GM23338 (cell line): Measurements from ENCODE around the gene MAD1L1. TPM values are rescaled to one million over a fixed set of nuclear protein-coding genes. Genes with fewer than 3 reads are reported as not detected.

Experiments used
- ATAC-seq: fragments of 200-7000 bp; cut with Tn5 transposase; 3 replicates; pipeline ENCODE4 v1.9.1; 2020
- DNase-seq: peaks from one replicate; pipeline ENCODE4 v3.0.0-alpha.2; 2015; ENCODE audit warnings: low spot score
- H2AFZ ChIP-seq: fragments of 200-600 bp; sonication (generic); 2 replicates; pipeline ENCODE4 v1.8.0; 2016; ENCODE audit warnings: antibody characterized with exemption, mild to moderate bottlenecking, moderate library complexity
- H3F3A ChIP-seq: fragments of 200-600 bp; sonication (generic); replicated peaks from 2 replicates; pipeline ENCODE4 v1.8.0; 2017; ENCODE audit warnings: antibody characterized with exemption, mixed run types, low read depth
- H3K27ac ChIP-seq: fragments of 200-600 bp; sonication (generic); 2 replicates; pipeline ENCODE4 v1.6.1; 2016; ENCODE audit warnings: low read depth
- H3K27me3 ChIP-seq: fragments of 200-600 bp; sonication (generic); 2 replicates; pipeline ENCODE4 v1.8.0; 2016; ENCODE audit warnings: mild to moderate bottlenecking, mixed run types, moderate library complexity; ENCODE audit not compliant: insufficient read depth
- H3K36me3 ChIP-seq: fragments of 200-600 bp; sonication (generic); 2 replicates; pipeline ENCODE4 v1.8.0; 2016; ENCODE audit warnings: mild to moderate bottlenecking; ENCODE audit not compliant: insufficient read depth
- H3K4me1 ChIP-seq: fragments of 200-600 bp; sonication (generic); 2 replicates; pipeline ENCODE4 v1.8.0; 2016; ENCODE audit warnings: mild to moderate bottlenecking, moderate library complexity; ENCODE audit not compliant: insufficient read depth
- H3K4me2 ChIP-seq: fragments of 200-600 bp; sonication (generic); 2 replicates; pipeline ENCODE4 v1.7.1; 2017; ENCODE audit warnings: mixed run types
- H3K4me3 ChIP-seq: fragments of 200-600 bp; sonication (generic); 2 replicates; pipeline ENCODE4 v1.6.1; 2016; ENCODE audit warnings: mixed run types
- H3K79me2 ChIP-seq: fragments of 200-600 bp; sonication (generic); replicated peaks from 2 replicates; pipeline ENCODE4 v1.8.0; 2017; ENCODE audit warnings: mild to moderate bottlenecking; ENCODE audit not compliant: insufficient read depth
- H3K9me2 ChIP-seq: fragments of 200-600 bp; sonication (generic); 2 replicates; pipeline ENCODE4 v1.8.0; 2017; ENCODE audit not compliant: insufficient read depth
- H4K20me1 ChIP-seq: fragments of 200-600 bp; sonication (generic); replicated peaks from 2 replicates; pipeline ENCODE4 v1.8.0; 2017; ENCODE audit warnings: mild to moderate bottlenecking; ENCODE audit not compliant: insufficient read depth
- H3K27ac Mint-ChIP-seq: 2 replicates; pipeline ENCODE4 v1.8.0; 2020; ENCODE audit warnings: inconsistent platforms, mild to moderate bottlenecking, moderate library complexity, mixed read lengths
- H3K27me3 Mint-ChIP-seq: 3 replicates; pipeline ENCODE4 v1.8.0; 2022; ENCODE audit warnings: low read depth, mild to moderate bottlenecking, moderate library complexity, mixed read lengths, inconsistent platforms; ENCODE audit not compliant: insufficient read depth, poor library complexity
- H3K36me3 Mint-ChIP-seq: 3 replicates; pipeline ENCODE4 v1.8.0; 2021; ENCODE audit warnings: low read depth, mild to moderate bottlenecking, inconsistent platforms, moderate library complexity, mixed read lengths
- H3K4me1 Mint-ChIP-seq: 3 replicates; pipeline ENCODE4 v1.8.0; 2020; ENCODE audit warnings: mild to moderate bottlenecking, inconsistent platforms, mixed read lengths
- H3K4me3 Mint-ChIP-seq: 3 replicates; pipeline ENCODE4 v1.8.0; 2021; ENCODE audit warnings: moderate library complexity, mild to moderate bottlenecking, inconsistent platforms, mixed read lengths
- H3K9me3 Mint-ChIP-seq: 3 replicates; pipeline ENCODE4 v1.8.0; 2020; ENCODE audit warnings: moderate library complexity, mild to moderate bottlenecking, inconsistent platforms, mixed read lengths
- CREB1 ChIP-seq: fragments of 250-450 bp; sonication (Bioruptor Pico); IDR thresholded peaks from 2 replicates; pipeline ENCODE4 v1.5.0; 2020; ENCODE audit warnings: low read depth, mild to moderate bottlenecking, moderate library complexity
- CTCF ChIP-seq, 2 experiments: fragments of 200-600 bp in 1 of 2; sonication (generic) in 1 of 2; conservative IDR thresholded peaks; 2 replicates each; pipeline versions ENCODE4 v1.5.1 to v1.6.1; 2016 to 2017; ENCODE audit warnings: antibody characterized with exemption in 2 of 2, low read depth in 2 of 2, mild to moderate bottlenecking in 2 of 2, moderate library complexity in 1 of 2
- ETS1 ChIP-seq: IDR thresholded peaks from 2 replicates; pipeline ENCODE4 v1.6.1; 2016; ENCODE audit warnings: antibody characterized with exemption
- EZH2 ChIP-seq: fragments of 200-600 bp; sonication (generic); IDR thresholded peaks from one replicate; pipeline ENCODE4 v1.8.0; 2017; ENCODE audit warnings: antibody characterized with exemption, mild to moderate bottlenecking, low read depth; ENCODE audit not compliant: unreplicated experiment
- EZH2phosphoT487 ChIP-seq: fragments of 200-600 bp; sonication (generic); IDR thresholded peaks from one replicate; pipeline ENCODE4 v1.8.1; 2018; ENCODE audit warnings: antibody characterized with exemption; ENCODE audit not compliant: unreplicated experiment
- JUNB ChIP-seq: IDR thresholded peaks from one replicate; pipeline ENCODE4 v1.6.1; 2016; ENCODE audit warnings: antibody characterized with exemption; ENCODE audit not compliant: unreplicated experiment
- NANOG ChIP-seq: IDR thresholded peaks from 2 replicates; pipeline ENCODE4 v1.6.1; 2016; ENCODE audit warnings: antibody characterized with exemption, borderline replicate concordance
- POLR2AphosphoS5 ChIP-seq: IDR thresholded peaks from 2 replicates; pipeline ENCODE4 v1.6.1; 2016; ENCODE audit warnings: antibody characterized with exemption, low read depth
- STAT1 ChIP-seq: IDR thresholded peaks from one replicate; pipeline ENCODE4 v1.6.1; 2016; ENCODE audit warnings: antibody characterized with exemption; ENCODE audit not compliant: unreplicated experiment
- ZNF114 ChIP-seq: fragments of 250-450 bp; sonication (Bioruptor Pico); IDR thresholded peaks from 2 replicates; pipeline ENCODE4 v1.5.0; 2020; ENCODE audit warnings: mild to moderate bottlenecking, moderate library complexity
- ZNF331 ChIP-seq: fragments of 250-450 bp; sonication (Bioruptor Pico); IDR thresholded peaks from 2 replicates; pipeline ENCODE4 v1.5.0; 2020; ENCODE audit warnings: low read depth, mild to moderate bottlenecking, moderate library complexity
- polyA plus RNA-seq: library from polyadenylated mRNA; unstranded; fragments of >200 nt; fragmentation: Nextera tagmentation; extraction: Ambion mirVana; gene quantifications from 2 replicates; pipeline ENCODE4 v1.2.1, GENCODE V29; 2016
- total RNA-seq: library from RNA; depleted of rRNA; stranded (reverse); fragments of >200 nt; shearing (Covaris generic); gene quantifications from 2 replicates; pipeline ENCODE4 v1.2.3, GENCODE V29; 2014
- TF ChIP-seq, protein P1 (sequence below): IDR thresholded peaks from one replicate; pipeline ENCODE4 v1.6.1; 2018; ENCODE audit warnings: antibody characterized with exemption; ENCODE audit not compliant: unreplicated experiment

MAD1L1 gene
- total and polyA plus RNA-seq, 2 experiments from 2014 or later, result 40.3 to 59.3 TPM

DNA sequence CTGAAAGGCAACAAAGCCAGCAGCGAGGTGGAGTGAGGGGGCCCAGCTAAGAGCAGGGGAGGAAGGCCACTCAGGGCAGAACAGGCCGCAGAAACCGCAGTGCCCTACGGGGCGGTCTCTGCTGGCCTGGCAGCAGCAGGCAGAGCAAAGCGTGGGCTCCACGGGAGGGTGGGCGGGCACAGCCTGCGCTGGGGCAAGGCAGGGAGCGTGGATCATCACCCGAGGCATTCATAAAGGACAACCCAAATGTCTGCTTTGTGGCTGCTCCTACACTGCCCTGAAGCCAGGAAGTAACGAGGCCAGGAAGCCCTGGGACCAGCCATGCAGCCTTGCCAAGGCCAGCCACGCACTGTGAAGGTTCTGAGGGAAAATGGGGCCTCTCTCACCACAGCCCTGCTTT is 127.5 kb downstream of the MAD1L1 start (continued):
- no peak for TF ChIP-seq NANOG
- no peak for TF ChIP-seq EZH2phosphoT487
- TF ChIP-seq CTCF (conservative IDR thresholded peaks at IDR 0.05; ENCODE audit: low read depth in 2 of 2), result no peak
- no peak for TF ChIP-seq CREB1 (CRISPR knock-in tag)
- no peak for TF ChIP-seq ZNF331
- no peak for TF ChIP-seq ZNF114
- TF ChIP-seq EZH2, result no peak
- TF ChIP-seq, protein P1, sequence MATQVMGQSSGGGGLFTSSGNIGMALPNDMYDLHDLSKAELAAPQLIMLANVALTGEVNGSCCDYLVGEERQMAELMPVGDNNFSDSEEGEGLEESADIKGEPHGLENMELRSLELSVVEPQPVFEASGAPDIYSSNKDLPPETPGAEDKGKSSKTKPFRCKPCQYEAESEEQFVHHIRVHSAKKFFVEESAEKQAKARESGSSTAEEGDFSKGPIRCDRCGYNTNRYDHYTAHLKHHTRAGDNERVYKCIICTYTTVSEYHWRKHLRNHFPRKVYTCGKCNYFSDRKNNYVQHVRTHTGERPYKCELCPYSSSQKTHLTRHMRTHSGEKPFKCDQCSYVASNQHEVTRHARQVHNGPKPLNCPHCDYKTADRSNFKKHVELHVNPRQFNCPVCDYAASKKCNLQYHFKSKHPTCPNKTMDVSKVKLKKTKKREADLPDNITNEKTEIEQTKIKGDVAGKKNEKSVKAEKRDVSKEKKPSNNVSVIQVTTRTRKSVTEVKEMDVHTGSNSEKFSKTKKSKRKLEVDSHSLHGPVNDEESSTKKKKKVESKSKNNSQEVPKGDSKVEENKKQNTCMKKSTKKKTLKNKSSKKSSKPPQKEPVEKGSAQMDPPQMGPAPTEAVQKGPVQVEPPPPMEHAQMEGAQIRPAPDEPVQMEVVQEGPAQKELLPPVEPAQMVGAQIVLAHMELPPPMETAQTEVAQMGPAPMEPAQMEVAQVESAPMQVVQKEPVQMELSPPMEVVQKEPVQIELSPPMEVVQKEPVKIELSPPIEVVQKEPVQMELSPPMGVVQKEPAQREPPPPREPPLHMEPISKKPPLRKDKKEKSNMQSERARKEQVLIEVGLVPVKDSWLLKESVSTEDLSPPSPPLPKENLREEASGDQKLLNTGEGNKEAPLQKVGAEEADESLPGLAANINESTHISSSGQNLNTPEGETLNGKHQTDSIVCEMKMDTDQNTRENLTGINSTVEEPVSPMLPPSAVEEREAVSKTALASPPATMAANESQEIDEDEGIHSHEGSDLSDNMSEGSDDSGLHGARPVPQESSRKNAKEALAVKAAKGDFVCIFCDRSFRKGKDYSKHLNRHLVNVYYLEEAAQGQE, result no peak
- no peak for TF ChIP-seq POLR2AphosphoS5
- TF ChIP-seq JUNB, result no peak

DNA sequence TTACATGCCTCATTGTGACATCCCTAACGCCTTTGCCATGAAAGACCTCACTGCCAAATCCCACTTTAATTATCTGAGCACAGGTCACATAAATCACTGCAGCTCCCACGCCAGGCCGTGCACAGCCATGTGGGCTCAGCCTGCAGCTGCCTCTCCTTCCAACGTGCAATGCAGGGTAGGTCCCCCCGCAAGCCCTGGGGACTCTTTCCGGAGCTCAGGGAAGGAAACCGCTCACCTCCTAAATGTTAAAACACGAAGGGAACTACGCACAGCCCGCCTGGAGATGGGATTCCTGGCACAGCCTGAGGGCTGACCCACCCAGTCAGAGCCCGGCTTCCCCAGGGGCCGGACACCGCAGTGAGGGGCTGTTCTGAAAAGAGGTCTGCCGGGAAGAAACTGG is 128.0 kb downstream of the MAD1L1 start:
- Mint-ChIP-seq H3K4me3 (peak overlapping the region; percentile 36; the same call in 1 of the 3 replicates), H3K27me3 (peaks cover 29% of the 10 kb centered on the region), H3K36me3 (peaks cover 4% of the 10 kb centered on the region; the same call in 1 of the 3 replicates), H3K27ac (peak overlapping the region; percentile 93), H3K9me3 (no peaks in the 10 kb centered on the region), H3K4me1 (peaks cover 56% of the 10 kb centered on the region)
- Histone ChIP-seq H3K9me2 (no peaks in the 10 kb centered on the region), H3F3A (0 out of 2 replicates have a peak, but pooled peaks cover 7% of the 10 kb centered on the region), H3K27me3 (no peaks in the 10 kb centered on the region), H3K4me2 (0 out of 2 replicates have a peak overlapping the region, but pooled peaks have one; percentile 38), H4K20me1 (no peaks in the 10 kb centered on the region), H3K27ac (peak overlapping the region; percentile 79), H3K36me3 (no peaks in the 10 kb centered on the region), H2AFZ (no peak overlapping the region), H3K79me2 (0 out of 2 replicates have a peak, but pooled peaks cover 12% of the 10 kb centered on the region), H3K4me3 (no peak overlapping the region), H3K4me1 (no peaks in the 10 kb centered on the region; the same call in 1 of the 2 replicates)
- ATAC-seq, result no peak
- DNase-seq, result no peak
- TF ChIP-seq ETS1 (no peak), EZH2phosphoT487 (no peak), CTCF (conservative IDR thresholded peaks at IDR 0.05; ENCODE audit: low read depth in 2 of 2) (no peak), STAT1 (no peak)
